WERI-Rb-1 (cell line): ENCODE results near the gene IFITM1.
"Not testable (repeated sequence)": the region's sequence is repeated elsewhere in the genome, so short reads cannot be mapped to it uniquely, and the experiment has no call there.

ENCODE experiments used
- DNase-seq: peaks from one replicate; pipeline ENCODE4 v3.0.0-alpha.2; 2020
- H3K27ac ChIP-seq: fragments of 250-450 bp; sonication (Bioruptor Pico); 2 replicates; pipeline ENCODE4 v1.5.1; 2020; ENCODE audit warnings: mild to moderate bottlenecking, moderate library complexity
- H3K27me3 ChIP-seq: fragments of 250-450 bp; sonication (Bioruptor Pico); 2 replicates; pipeline ENCODE4 v1.5.1; 2021; ENCODE audit warnings: mild to moderate bottlenecking, low read depth, moderate library complexity; ENCODE audit not compliant: insufficient read depth, severe bottlenecking
- H3K36me3 ChIP-seq: fragments of 250-450 bp; sonication (Bioruptor Pico); 2 replicates; pipeline ENCODE4 v1.5.1; 2020; ENCODE audit warnings: mild to moderate bottlenecking, moderate library complexity
- H3K4me3 ChIP-seq: 2 replicates; pipeline ENCODE4 v1.5.1; 2011; ENCODE audit warnings: low read depth, mild to moderate bottlenecking, control low read depth, low read length
- H3K9me3 ChIP-seq: fragments of 250-450 bp; sonication (Bioruptor Pico); 2 replicates; pipeline ENCODE4 v1.5.1; 2021; ENCODE audit warnings: mild to moderate bottlenecking, moderate library complexity; ENCODE audit not compliant: severe bottlenecking
- CTCF ChIP-seq: IDR thresholded peaks from 2 replicates; pipeline ENCODE4 v1.5.1; 2011; ENCODE audit warnings: low read depth, mild to moderate bottlenecking, control low read depth, inconsistent platforms, low read length

The IFITM1 gene

GRCh38 chr11:316031-316701 lies 2.3 kb downstream of the IFITM1 start:
- DNase-seq: no peak
- Histone ChIP-seq H3K36me3 (no peaks in the 10 kb centered on the region), H3K27ac (no peak overlapping the region), H3K9me3 (no peaks in the 10 kb centered on the region), H3K27me3 (no peaks in the 10 kb centered on the region), H3K4me3 (no peak overlapping the region)
- TF ChIP-seq CTCF: no peak

GRCh38 chr11:316891-317301 lies 3.1 kb downstream of the IFITM1 start:
- Histone ChIP-seq H3K4me3 (no peak overlapping the region), H3K27ac (no peak overlapping the region), H3K9me3 (no peaks in the 10 kb centered on the region), H3K27me3 (no peaks in the 10 kb centered on the region), H3K36me3 (no peaks in the 10 kb centered on the region)
- no peak for TF ChIP-seq CTCF
- no peak for DNase-seq

GRCh38 chr11:317668-318404 lies 4.0 kb downstream of the IFITM1 start:
- H3K36me3 ChIP-seq, H3K27ac ChIP-seq, H3K4me3 ChIP-seq, H3K27me3 ChIP-seq, H3K9me3 ChIP-seq, DNase-seq: not testable (repeated sequence)

- DNase-seq, H3K9me3 ChIP-seq, H3K27ac ChIP-seq, H3K27me3 ChIP-seq, H3K36me3 ChIP-seq: not testable (repeated sequence)
- peak overlapping the region; percentile 47 for H3K4me3 ChIP-seq
These were observed 4.7 kb downstream of the IFITM1 start for GRCh38 chr11:318405-319120.

- DNase-seq, H3K27me3 ChIP-seq, H3K36me3 ChIP-seq, H3K27ac ChIP-seq, H3K9me3 ChIP-seq: not testable (repeated sequence)
- H3K4me3 ChIP-seq: peak overlapping the region; percentile 47
These were observed 5.5 kb downstream of the IFITM1 start for GRCh38 chr11:319121-319887.

GRCh38 chr11:319888-320273 lies 6.0 kb downstream of the IFITM1 start:
- not testable (repeated sequence) for H3K27ac ChIP-seq, H3K4me3 ChIP-seq, DNase-seq, H3K27me3 ChIP-seq, H3K9me3 ChIP-seq, H3K36me3 ChIP-seq

GRCh38 chr11:324156-324555 lies 10.3 kb downstream of the IFITM1 start:
- no peak for TF ChIP-seq CTCF
- Histone ChIP-seq H3K36me3 (no peaks in the 10 kb centered on the region), H3K27me3 (no peaks in the 10 kb centered on the region), H3K27ac (no peak overlapping the region), H3K4me3 (no peak overlapping the region), H3K9me3 (no peaks in the 10 kb centered on the region)
- no peak for DNase-seq

GRCh38 chr11:324593-325517 lies 11.0 kb downstream of the IFITM1 start:
- H3K36me3 ChIP-seq, H3K9me3 ChIP-seq, H3K4me3 ChIP-seq, DNase-seq, H3K27me3 ChIP-seq, H3K27ac ChIP-seq: not testable (repeated sequence)
